Stomach smooth muscle (tissue), 2 donors: Measurements from ENCODE around the gene KRTAP5-3.

Source experiments
- H3K27ac ChIP-seq: one replicate; pipeline ENCODE4 v1.7.0; 2013; ENCODE audit warnings: mild to moderate bottlenecking, low read length, inconsistent platforms
- H3K27me3 ChIP-seq, 2 donors: one replicate each; pipeline ENCODE4 v1.7.0; 2013; ENCODE audit warnings: low read length in 2 of 2; ENCODE audit not compliant: insufficient read depth in 2 of 2, control insufficient read depth in 1 of 2
- H3K36me3 ChIP-seq, 2 donors: one replicate each; pipeline ENCODE4 v1.7.0; 2013; ENCODE audit warnings: low read length in 2 of 2; ENCODE audit not compliant: control insufficient read depth in 2 of 2, insufficient read depth in 2 of 2
- H3K4me1 ChIP-seq: one replicate; pipeline ENCODE4 v1.7.0; 2013; ENCODE audit warnings: low read length; ENCODE audit not compliant: control insufficient read depth, insufficient read depth
- H3K4me3 ChIP-seq, 2 donors: one replicate each; pipeline ENCODE4 v1.7.0; 2013; ENCODE audit warnings: low read length in 2 of 2
- H3K9ac ChIP-seq, 2 donors: one replicate each; pipeline ENCODE4 v1.7.0; 2013; ENCODE audit warnings: low read length in 2 of 2, mild to moderate bottlenecking in 1 of 2
- H3K9me3 ChIP-seq, 2 donors: one replicate each; pipeline ENCODE4 v1.7.0; 2013; ENCODE audit warnings: low read length in 2 of 2; ENCODE audit not compliant: control insufficient read depth in 2 of 2
- donor health status: healthy.
- donor health status: Pancreatic carcinoma.

Gene KRTAP5-3

DNA sequence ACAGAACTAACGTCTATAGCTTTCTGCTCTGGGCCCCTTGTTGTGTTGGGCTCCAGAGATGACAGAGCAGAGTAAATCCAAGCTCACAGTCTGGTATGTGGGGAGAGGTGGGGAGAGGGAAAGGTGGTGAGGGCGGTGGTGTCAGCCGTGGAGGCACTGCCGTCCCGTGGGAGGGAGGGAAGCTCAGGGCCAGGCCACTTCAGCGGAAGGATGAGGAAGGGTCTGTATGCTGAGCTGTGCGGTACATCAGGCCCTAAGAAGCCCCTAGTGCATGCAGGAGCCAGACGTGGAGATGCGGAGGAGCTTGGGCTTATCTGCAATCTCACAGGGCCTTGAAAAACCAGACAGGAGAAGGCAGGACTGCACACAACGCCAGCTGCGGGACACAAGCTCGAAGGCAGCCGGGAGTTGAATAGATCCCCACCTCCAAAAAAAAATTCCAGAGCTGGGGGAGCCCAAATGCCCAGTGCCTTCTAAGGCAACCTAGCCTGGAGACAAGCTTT lies 22.9 kb upstream of the KRTAP5-3 start:
- no peak overlapping the region for H3K4me3 ChIP-seq
- H3K36me3 ChIP-seq: no peaks in the 10 kb centered on the region
- no peaks in the 10 kb centered on the region for H3K9me3 ChIP-seq
- H3K4me1 ChIP-seq: no peaks in the 10 kb centered on the region
- no peak overlapping the region for H3K9ac ChIP-seq
- H3K27me3 ChIP-seq: peaks cover 20 to 33% of the 10 kb centered on the region in 2 donors
- H3K27ac ChIP-seq: no peak overlapping the region

DNA sequence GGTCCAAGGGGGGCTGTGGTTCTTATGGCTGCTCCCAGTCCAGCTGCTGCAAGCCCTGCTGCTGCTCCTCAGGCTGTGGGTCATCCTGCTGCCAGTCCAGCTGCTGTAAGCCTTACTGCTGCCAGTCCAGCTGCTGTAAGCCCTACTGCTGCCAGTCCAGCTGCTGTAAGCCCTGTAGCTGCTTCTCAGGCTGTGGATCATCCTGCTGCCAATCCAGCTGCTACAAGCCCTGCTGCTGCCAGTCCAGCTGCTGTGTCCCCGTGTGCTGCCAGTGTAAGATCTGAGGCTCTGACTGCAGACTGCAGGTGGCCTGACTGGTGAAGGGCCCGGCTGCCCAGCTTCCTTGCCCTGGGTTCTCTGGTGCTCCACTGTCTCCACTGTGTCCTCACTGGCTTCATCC lies 22.0 kb upstream of the KRTAP5-3 start:
- peaks cover 20 to 33% of the 10 kb centered on the region in 2 donors for H3K27me3 ChIP-seq

DNA sequence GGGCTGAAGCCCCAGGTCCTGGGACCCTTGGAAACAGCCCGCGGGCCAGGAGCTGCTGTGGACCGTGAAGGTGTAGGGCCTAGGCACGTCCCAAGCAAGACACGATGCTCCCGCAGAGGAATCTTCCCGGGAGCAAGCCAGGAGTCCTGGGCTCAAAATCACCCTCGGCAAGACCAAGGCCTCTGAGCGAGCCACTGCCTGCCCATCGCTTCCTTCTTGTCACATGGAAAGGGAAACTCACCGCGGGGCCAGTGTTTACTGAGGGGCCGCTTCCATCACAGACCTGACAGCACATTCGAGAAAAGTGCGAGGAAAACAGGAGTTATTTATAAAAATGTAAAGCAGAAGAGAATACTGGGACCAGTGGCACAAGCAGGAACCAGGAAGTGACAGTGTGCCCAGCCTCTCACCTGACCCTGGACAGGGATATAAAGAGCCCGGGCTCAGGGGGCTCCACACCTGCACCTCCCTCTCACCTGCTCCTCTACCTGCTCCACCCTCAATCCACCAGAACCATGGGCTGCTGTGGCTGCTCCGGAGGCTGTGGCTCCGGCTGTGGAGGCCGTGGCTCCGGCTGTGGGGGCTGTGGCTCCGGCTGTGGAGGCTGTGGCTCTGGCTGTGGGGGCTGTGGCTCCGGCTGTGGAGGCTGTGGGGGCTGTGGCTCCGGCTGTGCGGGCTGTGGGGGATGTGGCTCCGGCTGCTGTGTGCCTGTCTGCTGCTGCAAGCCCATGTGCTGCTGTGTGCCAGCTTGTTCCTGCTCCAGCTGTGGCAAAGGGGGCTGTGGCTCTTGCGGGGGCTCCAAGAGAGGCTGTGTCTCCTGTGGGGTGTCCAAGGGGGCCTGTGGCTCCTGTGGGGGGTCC lies 21.3 kb upstream of the KRTAP5-3 start, which contains the start of gene KRTAP5-5:
Gene KRTAP5-5 (plus strand): TSS at position 450 of the 860 bp plus-strand sequence. CDS start 66 bp downstream, at position 516.
- Histone ChIP-seq H3K27ac (no peak within 1 kb of the TSS), H3K9ac (no peak within 1 kb of the TSS), H3K9me3 (no peaks in the 10 kb centered on the region), H3K4me1 (no peaks in the 10 kb centered on the region), H3K4me3 (no peak within 1 kb of the TSS), H3K36me3 (no peaks in the 10 kb centered on the region), H3K27me3 (peaks cover 20 to 33% of the 10 kb centered on the region in 2 donors)

More for the DNA sequence above, 22.0 kb upstream of the KRTAP5-3 start:
- no peaks in the 10 kb centered on the region for H3K4me1 ChIP-seq
- no peaks in the 10 kb centered on the region for H3K9me3 ChIP-seq
- no peak overlapping the region for H3K27ac ChIP-seq
- no peak overlapping the region for H3K9ac ChIP-seq
- H3K36me3 ChIP-seq: no peaks in the 10 kb centered on the region
- H3K4me3 ChIP-seq: no peak overlapping the region

DNA sequence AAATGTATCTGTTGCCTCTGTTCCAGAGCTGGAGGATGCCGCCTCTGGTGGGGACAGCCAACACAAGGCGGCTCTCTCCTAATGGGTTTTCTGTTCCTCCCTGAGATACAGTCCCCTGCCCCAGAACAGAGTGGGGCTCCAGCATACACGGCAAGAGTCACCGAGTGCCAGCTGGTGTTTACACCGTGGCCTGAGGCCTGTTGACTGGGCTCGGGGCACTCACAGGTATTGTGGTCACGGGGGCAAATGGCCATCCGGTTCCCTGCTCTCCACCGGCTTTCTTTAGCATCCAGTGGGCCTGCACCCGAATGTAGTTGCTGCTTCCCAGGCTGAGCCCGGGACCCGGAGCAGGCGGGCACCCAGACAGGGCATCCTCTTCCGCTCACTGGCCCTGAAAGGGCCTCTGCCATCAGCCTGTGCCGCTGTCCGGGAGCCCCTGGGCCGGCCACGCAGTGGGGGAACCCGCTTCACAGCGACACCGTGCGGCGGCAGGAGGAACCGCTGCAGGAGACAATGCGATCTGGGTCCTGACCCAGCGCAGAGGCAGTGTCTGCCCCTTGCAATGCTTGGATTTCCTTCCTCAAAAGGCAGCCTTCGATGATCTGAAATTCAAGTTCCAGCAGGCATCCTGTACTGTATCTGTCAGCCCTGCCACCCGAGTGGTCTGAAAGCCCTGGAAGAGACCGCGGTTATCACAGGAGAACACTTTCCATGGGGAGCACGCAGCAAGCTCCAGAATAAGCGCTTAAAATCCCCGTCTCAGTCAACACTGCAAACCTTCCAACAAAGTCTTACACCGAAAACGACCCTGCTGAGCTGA lies 20.5 kb upstream of the KRTAP5-3 start:
- Histone ChIP-seq H3K9me3 (no peaks in the 10 kb centered on the region), H3K27ac (no peak overlapping the region), H3K9ac (no peak overlapping the region), H3K27me3 (peaks cover 20 to 28% of the 10 kb centered on the region in 2 donors), H3K4me3 (no peak overlapping the region), H3K36me3 (no peaks in the 10 kb centered on the region), H3K4me1 (no peaks in the 10 kb centered on the region)

DNA sequence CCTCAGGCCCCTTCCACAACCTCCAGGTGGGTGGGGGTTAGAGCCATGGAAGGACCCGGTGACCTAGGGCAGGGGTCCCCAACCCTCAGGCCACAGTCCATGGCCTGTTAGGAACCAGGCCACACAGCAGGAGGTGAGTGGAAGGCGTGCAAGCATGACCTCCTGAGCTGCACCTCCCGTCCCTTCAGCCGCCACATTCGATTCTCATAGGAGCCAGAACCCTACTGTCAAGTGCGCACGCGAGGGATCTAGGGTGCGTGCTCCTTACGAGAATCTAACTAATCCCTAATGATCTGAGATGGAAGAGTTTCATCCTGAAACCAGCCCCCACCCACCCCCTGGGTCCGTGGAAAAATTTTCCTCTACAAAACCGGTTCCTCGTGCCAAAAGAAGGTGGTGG lies 17.3 kb upstream of the KRTAP5-3 start:
- no peaks in the 10 kb centered on the region for H3K9me3 ChIP-seq
- peaks cover 12 to 15% of the 10 kb centered on the region in 2 donors for H3K27me3 ChIP-seq
- H3K4me1 ChIP-seq: no peaks in the 10 kb centered on the region
- no peak overlapping the region for H3K27ac ChIP-seq
- no peak overlapping the region for H3K9ac ChIP-seq
- no peaks in the 10 kb centered on the region for H3K36me3 ChIP-seq
- H3K4me3 ChIP-seq: no peak overlapping the region

DNA sequence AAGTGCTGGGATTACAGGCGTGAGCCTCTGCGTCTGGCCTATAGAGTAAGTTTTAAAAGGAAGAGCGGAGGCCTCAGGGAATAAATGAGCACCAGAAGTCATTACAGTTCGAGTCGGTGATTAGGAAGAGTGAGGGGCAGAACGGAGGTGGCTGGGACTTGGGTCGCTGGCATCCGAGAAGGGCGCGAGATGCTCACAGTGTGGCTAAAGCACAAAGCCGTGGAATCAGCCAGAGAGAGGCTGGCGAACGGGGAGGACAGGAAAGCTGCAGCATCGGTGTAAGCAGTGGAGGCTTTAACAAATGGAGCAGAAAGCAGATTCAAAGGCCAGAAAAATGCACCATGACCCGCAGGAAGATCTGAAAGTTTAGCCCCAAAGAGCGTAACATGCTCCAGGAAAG lies 16.4 kb upstream of the KRTAP5-3 start:
- Histone ChIP-seq H3K27me3 (peaks cover 11 to 12% of the 10 kb centered on the region in 2 donors), H3K4me3 (no peak overlapping the region), H3K9ac (no peak overlapping the region), H3K9me3 (no peaks in the 10 kb centered on the region), H3K27ac (no peak overlapping the region), H3K36me3 (no peaks in the 10 kb centered on the region), H3K4me1 (no peaks in the 10 kb centered on the region)

DNA sequence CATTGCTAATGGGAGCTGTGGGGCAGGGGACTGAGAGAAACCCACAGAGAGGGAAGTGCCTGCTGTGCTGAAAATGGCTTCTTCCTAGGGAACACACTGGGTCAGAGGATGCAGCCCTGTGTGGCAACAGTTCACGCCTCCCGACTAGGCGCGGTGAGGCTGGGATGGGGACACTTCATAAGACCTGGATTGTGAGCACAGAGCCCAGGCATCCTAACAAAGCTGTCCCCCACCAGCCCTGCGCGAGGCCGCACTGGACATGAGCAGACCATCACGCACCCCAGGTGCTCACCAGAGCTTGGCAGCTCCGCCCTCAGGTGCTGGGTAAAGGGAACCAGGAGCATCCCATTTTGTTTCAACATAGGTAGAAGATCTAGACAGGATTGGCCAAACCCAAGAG lies 15.5 kb upstream of the KRTAP5-3 start:
- peaks cover 4 to 9% of the 10 kb centered on the region in 2 donors for H3K27me3 ChIP-seq
- no peaks in the 10 kb centered on the region for H3K9me3 ChIP-seq
- no peak overlapping the region for H3K4me3 ChIP-seq
- no peak overlapping the region for H3K9ac ChIP-seq
- H3K36me3 ChIP-seq: no peaks in the 10 kb centered on the region
- H3K4me1 ChIP-seq: no peaks in the 10 kb centered on the region
- no peak overlapping the region for H3K27ac ChIP-seq

DNA sequence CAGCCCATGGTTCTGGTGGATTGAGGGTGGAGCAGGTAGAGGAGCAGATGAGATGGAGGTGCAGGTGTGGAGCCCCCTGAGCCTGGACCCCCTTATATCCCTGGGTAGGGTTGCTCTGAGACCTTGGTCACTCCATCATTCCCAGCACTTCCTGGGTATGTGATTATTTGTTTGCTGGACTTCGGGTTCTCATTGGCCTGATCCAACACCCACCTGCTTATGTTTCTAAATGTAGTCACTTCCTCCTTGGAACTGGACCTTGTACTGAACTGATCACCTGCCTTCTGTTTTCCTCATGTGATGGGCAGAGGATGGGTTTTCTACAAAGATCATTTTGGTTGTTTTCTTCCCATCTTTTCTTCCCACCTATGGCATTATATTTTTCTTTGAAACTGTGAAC lies 13.8 kb upstream of the KRTAP5-3 start, which contains the start of gene KRTAP5-4:
Gene KRTAP5-4 (minus strand): TSS at position 53 of the 400 bp plus-strand sequence. CDS start 45 bp downstream, at position 8.
- H3K36me3 ChIP-seq: no peaks in the 10 kb centered on the region
- peaks cover 0 to 5% of the 10 kb centered on the region in 2 donors for H3K27me3 ChIP-seq
- no peak within 1 kb of the TSS for H3K27ac ChIP-seq
- no peak within 1 kb of the TSS for H3K9ac ChIP-seq
- no peaks in the 10 kb centered on the region for H3K4me1 ChIP-seq
- H3K4me3 ChIP-seq: no peak within 1 kb of the TSS
- no peaks in the 10 kb centered on the region for H3K9me3 ChIP-seq

DNA sequence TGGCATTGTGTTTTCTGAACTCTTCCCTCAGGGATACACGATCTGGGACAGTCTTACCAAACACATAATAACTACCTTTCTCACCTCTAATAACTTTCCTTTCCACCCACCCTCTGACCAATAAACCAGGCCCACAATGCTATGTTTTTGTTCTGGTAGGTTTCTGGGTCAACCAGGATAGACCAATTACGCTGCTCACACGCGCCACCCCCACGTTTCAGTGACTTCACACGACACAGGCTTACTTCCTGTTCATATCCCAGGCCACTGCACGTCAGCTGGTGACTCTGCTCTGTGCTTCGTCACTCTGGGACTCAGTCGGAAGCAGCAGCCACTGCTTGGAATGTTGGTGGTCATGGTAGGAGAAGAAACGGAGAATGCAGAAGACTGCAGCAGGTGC lies 11.2 kb upstream of the KRTAP5-3 start:
- no peak overlapping the region for H3K9ac ChIP-seq
- no peaks in the 10 kb centered on the region for H3K9me3 ChIP-seq
- no peak overlapping the region for H3K4me3 ChIP-seq
- peaks cover 7 to 15% of the 10 kb centered on the region in 2 donors for H3K27me3 ChIP-seq
- no peaks in the 10 kb centered on the region for H3K36me3 ChIP-seq
- no peak overlapping the region for H3K27ac ChIP-seq
- no peaks in the 10 kb centered on the region for H3K4me1 ChIP-seq

DNA sequence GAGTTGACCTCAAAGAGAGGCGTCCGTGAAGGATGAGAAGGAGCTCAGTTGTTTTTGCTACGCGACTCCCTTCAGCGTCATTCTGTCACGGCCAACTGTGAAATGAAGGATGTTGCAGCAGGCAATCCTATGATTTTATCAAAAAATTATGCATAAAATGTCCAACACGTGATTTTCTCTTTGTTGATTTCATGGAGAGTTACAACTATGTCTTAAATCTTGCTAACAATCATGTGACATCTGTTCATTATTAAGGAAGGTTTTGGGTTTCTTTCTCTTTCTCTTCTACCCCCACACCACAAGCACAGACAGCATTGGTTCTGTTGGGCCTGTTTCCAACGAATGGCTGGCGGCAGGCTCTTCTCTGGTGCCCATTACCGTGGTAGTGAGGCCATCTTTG lies 10.0 kb upstream of the KRTAP5-3 start:
- no peak overlapping the region for H3K27ac ChIP-seq
- H3K36me3 ChIP-seq: no peaks in the 10 kb centered on the region
- no peak overlapping the region for H3K4me3 ChIP-seq
- peaks cover 7 to 15% of the 10 kb centered on the region in 2 donors for H3K27me3 ChIP-seq
- H3K9me3 ChIP-seq: no peaks in the 10 kb centered on the region
- H3K9ac ChIP-seq: no peak overlapping the region
- H3K4me1 ChIP-seq: no peaks in the 10 kb centered on the region
